H1 (cell line): ENCODE measurements around the gene EGLN2. TPM values are rescaled to one million over a fixed set of nuclear protein-coding genes. Genes with fewer than 3 reads are reported as not detected.

Experiments
- ASH2L ChIP-seq: fragments of 200-600, 300-600 bp; sonication (generic); IDR thresholded peaks from one replicate; pipeline ENCODE4 v1.7.1; 2017; ENCODE audit warnings: low read length
- CBX5 ChIP-seq: fragments of 300-800, 300-1000 bp; sonication (generic); IDR thresholded peaks from 2 replicates; pipeline ENCODE4 v1.7.1; 2016; ENCODE audit warnings: antibody characterized with exemption, low read length, low read depth
- CBX8 ChIP-seq: fragments of 300-800, 300-1000 bp; sonication (generic); IDR thresholded peaks from 2 replicates; pipeline ENCODE4 v1.7.1; 2016; ENCODE audit warnings: low read depth, low read length, borderline replicate concordance
- CHD1 ChIP-seq: IDR thresholded peaks from 2 replicates; pipeline ENCODE4 v1.6.1; 2012; ENCODE audit warnings: low read depth, low read length, improper control_type of control experiment
- EGR1 ChIP-seq: IDR thresholded peaks from 2 replicates; pipeline ENCODE4 v1.6.1; 2011; ENCODE audit warnings: low read depth, low read length, borderline replicate concordance
- FOSL1 ChIP-seq: IDR thresholded peaks from 2 replicates; pipeline ENCODE4 v1.6.1; 2011; ENCODE audit warnings: mild to moderate bottlenecking, low read depth, low read length, moderate library complexity; ENCODE audit not compliant: insufficient read depth
- HDAC2 ChIP-seq, 2 experiments: fragments of 300-600 bp in 1 of 2; sonication (generic) in 1 of 2; IDR thresholded peaks; 2 replicates each; pipeline ENCODE4 v1.6.1; 2011 to 2012; ENCODE audit warnings: low read depth in 2 of 2, low read length in 2 of 2, mild to moderate bottlenecking in 2 of 2, moderate library complexity in 2 of 2, borderline replicate concordance in 1 of 2, inconsistent platforms in 1 of 2
- HDAC6 ChIP-seq: IDR thresholded peaks from one replicate; pipeline ENCODE4 v1.7.1; 2012; ENCODE audit warnings: low read depth, mild to moderate bottlenecking, inconsistent platforms, low read length, moderate library complexity
- PHF8 ChIP-seq: fragments of 200-600 bp; sonication (generic); conservative IDR thresholded peaks from 2 replicates; pipeline ENCODE4 v1.7.1; 2012; ENCODE audit warnings: low read depth, mild to moderate bottlenecking, inconsistent platforms, low read length, moderate library complexity
- POLR2AphosphoS5 ChIP-seq: IDR thresholded peaks from 2 replicates; pipeline ENCODE4 v1.6.1; 2011; ENCODE audit warnings: low read depth, low read length
- RAD21 ChIP-seq, 2 experiments: IDR thresholded peaks in 1 of 2; conservative IDR thresholded peaks in 1 of 2; 2 replicates each; pipeline ENCODE4 v1.6.1; 2011; ENCODE audit warnings: low read depth in 2 of 2, low read length in 2 of 2, improper control_type of control experiment in 1 of 2, inconsistent platforms in 1 of 2, mild to moderate bottlenecking in 1 of 2, moderate library complexity in 1 of 2
- SP4 ChIP-seq: IDR thresholded peaks from 2 replicates; pipeline ENCODE4 v1.6.1; 2012; ENCODE audit warnings: low read length, inconsistent platforms
- TCF12 ChIP-seq: IDR thresholded peaks from 2 replicates; pipeline ENCODE4 v1.6.1; 2011; ENCODE audit warnings: low read depth, mild to moderate bottlenecking, low read length
- TEAD4 ChIP-seq: IDR thresholded peaks from 2 replicates; pipeline ENCODE4 v1.6.1; 2012; ENCODE audit warnings: low read depth, low read length, inconsistent platforms, mixed read lengths
- polyA plus RNA-seq, 7 experiments: library from polyadenylated mRNA; depleted of rRNA in 3 of 7; stranded (reverse) in 5 of 7; unstranded in 2 of 7; fragments of >200 nt in 5 of 7; fragments of 200-250 nt in 2 of 7; gene quantifications; 1 replicate in 5 of 7; 2 replicates in 1 of 7; 4 replicates in 1 of 7; pipeline versions ENCODE4 v1.2.1 to v1.2.3, GENCODE V29; 2011 to 2013; ENCODE audit warnings: missing spikeins in 2 of 7, mixed read lengths in 2 of 7
- total RNA-seq: library from RNA; stranded (reverse); fragmentation: NEBNext Ultra II Directional; extraction: Animal tissue kit (Norgen Biotek cat#: 25700); gene quantifications from 2 replicates; pipeline ENCODE4 v1.2.1, GENCODE V29; 2021
- TF ChIP-seq, protein P1 (sequence below): IDR thresholded peaks from 2 replicates; pipeline ENCODE4 v1.6.1; 2012; ENCODE audit warnings: inconsistent platforms
- TF ChIP-seq, protein P2 (sequence below): IDR thresholded peaks from 2 replicates; pipeline ENCODE4 v1.6.1; 2012; ENCODE audit warnings: low read length, inconsistent platforms
- TF ChIP-seq, protein P3 (sequence below): IDR thresholded peaks from 2 replicates; pipeline ENCODE4 v1.6.1; 2012; ENCODE audit warnings: inconsistent platforms

The EGLN2 gene
- total and polyA plus RNA-seq, 2 of the 8 experiments (the other 6 are each of a cell fraction or from before 2014, with no cell fraction given): 86.9 to 103 TPM

DNA sequence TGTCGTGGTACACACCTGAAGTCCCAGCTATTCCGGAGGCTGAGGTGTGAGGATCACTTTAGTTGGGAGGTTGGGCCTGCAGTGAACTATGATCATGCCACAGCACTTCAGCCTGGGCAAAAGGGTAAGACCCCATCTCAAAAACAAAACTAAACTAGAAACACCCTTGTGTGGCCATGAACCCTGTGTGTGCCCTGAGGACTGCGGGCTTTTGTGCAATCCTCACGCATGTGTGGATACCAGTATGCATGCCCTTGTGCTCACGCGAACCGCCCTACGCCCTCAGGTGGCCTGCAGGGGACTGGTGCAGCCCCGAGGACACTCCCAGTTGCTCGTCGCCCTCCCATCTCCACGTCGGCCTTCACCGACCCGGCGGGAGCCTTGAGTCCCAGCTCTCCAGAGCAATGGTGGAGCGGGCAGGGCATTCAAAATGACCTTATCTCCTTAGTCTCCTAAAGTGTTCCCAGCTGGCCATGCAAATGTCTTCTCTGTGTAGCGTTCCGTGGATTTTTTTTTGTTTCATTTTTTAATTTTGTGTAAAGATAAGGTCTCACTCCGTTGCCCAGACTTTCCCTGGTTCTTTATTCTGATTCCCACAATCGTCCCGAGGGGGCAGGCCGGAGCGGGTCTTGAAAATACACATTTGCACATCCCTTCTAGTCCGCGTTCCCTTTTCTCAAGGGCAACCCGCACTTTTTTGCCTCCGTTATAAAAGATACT, 868 bp upstream of the EGLN2 start (continued):
- no peak for TF ChIP-seq TEAD4
- TF ChIP-seq PHF8: peak; percentile 62; the same call in 1 of the 2 replicates
- TF ChIP-seq CBX5: no peak
- TF ChIP-seq, protein P1, sequence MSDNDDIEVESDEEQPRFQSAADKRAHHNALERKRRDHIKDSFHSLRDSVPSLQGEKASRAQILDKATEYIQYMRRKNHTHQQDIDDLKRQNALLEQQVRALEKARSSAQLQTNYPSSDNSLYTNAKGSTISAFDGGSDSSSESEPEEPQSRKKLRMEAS: peak; percentile 94
- TF ChIP-seq EGR1: no peak
- peak in 1 of 2 experiments; percentile 53; a peak in 1 of 4 replicates for TF ChIP-seq HDAC2 (IDR thresholded peaks at IDR 0.05; ENCODE audit: borderline replicate concordance in 1 of 2, low read depth in 2 of 2, low read length in 2 of 2)
- TF ChIP-seq FOSL1: no peak
- TF ChIP-seq, protein P2, sequence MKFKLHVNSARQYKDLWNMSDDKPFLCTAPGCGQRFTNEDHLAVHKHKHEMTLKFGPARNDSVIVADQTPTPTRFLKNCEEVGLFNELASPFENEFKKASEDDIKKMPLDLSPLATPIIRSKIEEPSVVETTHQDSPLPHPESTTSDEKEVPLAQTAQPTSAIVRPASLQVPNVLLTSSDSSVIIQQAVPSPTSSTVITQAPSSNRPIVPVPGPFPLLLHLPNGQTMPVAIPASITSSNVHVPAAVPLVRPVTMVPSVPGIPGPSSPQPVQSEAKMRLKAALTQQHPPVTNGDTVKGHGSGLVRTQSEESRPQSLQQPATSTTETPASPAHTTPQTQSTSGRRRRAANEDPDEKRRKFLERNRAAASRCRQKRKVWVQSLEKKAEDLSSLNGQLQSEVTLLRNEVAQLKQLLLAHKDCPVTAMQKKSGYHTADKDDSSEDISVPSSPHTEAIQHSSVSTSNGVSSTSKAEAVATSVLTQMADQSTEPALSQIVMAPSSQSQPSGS: peak; percentile 69; the same call in 1 of the 2 replicates
- TF ChIP-seq, protein P3, sequence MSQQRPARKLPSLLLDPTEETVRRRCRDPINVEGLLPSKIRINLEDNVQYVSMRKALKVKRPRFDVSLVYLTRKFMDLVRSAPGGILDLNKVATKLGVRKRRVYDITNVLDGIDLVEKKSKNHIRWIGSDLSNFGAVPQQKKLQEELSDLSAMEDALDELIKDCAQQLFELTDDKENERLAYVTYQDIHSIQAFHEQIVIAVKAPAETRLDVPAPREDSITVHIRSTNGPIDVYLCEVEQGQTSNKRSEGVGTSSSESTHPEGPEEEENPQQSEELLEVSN: peak; percentile 67
- TF ChIP-seq TCF12: no peak
- peak; percentile 45 to 52 for TF ChIP-seq RAD21 (IDR thresholded peaks at IDR 0.05 in 1 of 2, conservative IDR thresholded peaks at IDR 0.05 in 1 of 2; ENCODE audit: low read depth in 2 of 2, low read length in 2 of 2)
- TF ChIP-seq HDAC6: no peak
- 0 out of 2 replicates have a peak, but pooled peaks have one; percentile 66 for TF ChIP-seq SP4
- TF ChIP-seq CHD1: no peak
- peak; percentile 91 for TF ChIP-seq POLR2AphosphoS5
- no peak for TF ChIP-seq CBX8
- TF ChIP-seq ASH2L: peak; percentile 25
